HepG2 (cell line): ENCODE measurements around the gene AGK. TPM values are rescaled to one million over a fixed set of nuclear protein-coding genes. Genes with fewer than 3 reads are reported as not detected.

Experiments used
- ATAC-seq: fragments of 200-7000 bp; cut with Tn5 transposase; 3 replicates; pipeline ENCODE4 v1.9.1; 2020; ENCODE audit warnings: mild to moderate bottlenecking, moderate library complexity
- BruUV-seq: library from RNA; stranded (reverse); fragments of 400-500 nt; replicated peaks from 2 replicates; lab custom pipeline; 2021; lab: Mats Ljungman, UMichigan
- CTCF ChIA-PET: fragments of 300-600 bp; formaldehyde crosslinking; extraction: SDS; loops from one replicate; lab custom pipeline; 2021; ENCODE audit warnings: low total read pairs, inconsistent platforms, low intra/inter-chr PET ratio; lab: Yijun Ruan, JAX
- POLR2A ChIA-PET: fragments of 350-600 bp; sonication (Branson Sonifier 250); formaldehyde crosslinking; loops from one replicate; lab custom pipeline; 2020; ENCODE audit warnings: antibody characterized with exemption, inconsistent platforms; lab: Yijun Ruan, JAX
- DNase-seq: peaks from one replicate; pipeline ENCODE4 v3.0.0-alpha.2; 2015; ENCODE audit warnings: low spot score
- FAIRE-seq: peaks from 3 replicates; lab custom pipeline; 2011; peaks lifted over from hg19 to GRCh38; lab: Jason Lieb, UNC
- H2AFZ ChIP-seq: one replicate; pipeline ENCODE4 v1.6.1; 2011; ENCODE audit warnings: low read length, inconsistent platforms
- H3K27ac ChIP-seq: fragments of 300-600 bp; 3 replicates; pipeline ENCODE4 v1.8.0; 2011; ENCODE audit warnings: mixed run types, mild to moderate bottlenecking, mixed read lengths, low read length, inconsistent platforms; ENCODE audit not compliant: insufficient read depth; ENCODE audit errors: extremely low read length
- H3K27me3 ChIP-seq, 2 experiments: fragments of 200-600 bp in 1 of 2; 2 replicates in 1 of 2; 3 replicates in 1 of 2; pipeline versions ENCODE4 v1.6.0 to v1.8.0; 2011; ENCODE audit warnings: low read length in 2 of 2, mild to moderate bottlenecking in 2 of 2, moderate library complexity in 2 of 2, inconsistent platforms in 1 of 2; ENCODE audit not compliant: insufficient read depth in 2 of 2, control insufficient read depth in 1 of 2
- H3K36me3 ChIP-seq, 2 experiments: fragments of 200-600 bp in 1 of 2; replicated peaks in 1 of 2; 2 replicates in 1 of 2; 3 replicates in 1 of 2; pipeline versions ENCODE4 v1.5.1 to v1.8.0; 2011; ENCODE audit warnings: low read length in 2 of 2, inconsistent platforms in 1 of 2; ENCODE audit not compliant: insufficient read depth in 2 of 2, control insufficient read depth in 1 of 2
- H3K4me1 ChIP-seq: 2 replicates; pipeline ENCODE4 v1.5.1; 2012; ENCODE audit warnings: low read length, inconsistent platforms; ENCODE audit not compliant: insufficient read depth
- H3K4me2 ChIP-seq: 2 replicates; pipeline ENCODE4 v1.6.0; 2011; ENCODE audit warnings: low read depth, low read length, inconsistent platforms
- H3K4me3 ChIP-seq, 3 experiments: fragments of 200-600 bp in 1 of 3; sonication (generic), shearing (Covaris generic) in 1 of 3; replicated peaks in 1 of 3; 2 replicates each; pipeline ENCODE4 v1.5.1; 2011 to 2016; ENCODE audit warnings: low read length in 3 of 3, inconsistent platforms in 2 of 3, low read depth in 2 of 3, mild to moderate bottlenecking in 2 of 3, control low read depth in 1 of 3, mixed read lengths in 1 of 3; ENCODE audit not compliant: insufficient read depth in 1 of 3
- H3K79me2 ChIP-seq: one replicate; pipeline ENCODE4 v1.6.1; 2011; ENCODE audit warnings: low read length, inconsistent platforms; ENCODE audit not compliant: insufficient read depth
- H3K9ac ChIP-seq: 2 replicates; pipeline ENCODE4 v1.6.0; 2011; ENCODE audit warnings: mild to moderate bottlenecking, low read depth, low read length, inconsistent platforms; ENCODE audit not compliant: insufficient read depth
- H3K9me3 ChIP-seq: 2 replicates; pipeline ENCODE4 v1.5.1; 2012; ENCODE audit warnings: mild to moderate bottlenecking, low read length
- H4K20me1 ChIP-seq: 2 replicates; pipeline ENCODE4 v1.6.0; 2011; ENCODE audit warnings: inconsistent platforms, mild to moderate bottlenecking, low read length, moderate library complexity; ENCODE audit not compliant: insufficient read depth
- CAMTA2 ChIP-seq: sonication (generic); formaldehyde crosslinking; IDR thresholded peaks from 2 replicates; pipeline ENCODE4 v1.4.0; 2020; ENCODE audit warnings: mild to moderate bottlenecking, missing genetic modification reagents, borderline replicate concordance
- CREB1 ChIP-seq, 2 experiments: fragments of 450-650 bp in 1 of 2; IDR thresholded peaks; 2 replicates each; pipeline ENCODE4 v1.6.1; 2016 to 2017; ENCODE audit warnings: control low read depth in 1 of 2, mild to moderate bottlenecking in 1 of 2, missing compliant biosample characterization in 1 of 2, missing genetic modification characterization in 1 of 2
- CREM ChIP-seq, 2 experiments: sonication (generic) in 1 of 2; formaldehyde crosslinking in 1 of 2; IDR thresholded peaks; 2 replicates each; pipeline versions ENCODE4 v1.4.0 to v1.6.1; 2016 to 2020; ENCODE audit warnings: antibody characterized with exemption in 1 of 2, mild to moderate bottlenecking in 1 of 2, missing genetic modification reagents in 1 of 2
- ERF ChIP-seq: IDR thresholded peaks from 2 replicates; pipeline ENCODE4 v1.6.1; 2018; ENCODE audit warnings: missing biosample characterization, missing genetic modification reagents
- HOXA9 ChIP-seq: sonication (generic); formaldehyde crosslinking; IDR thresholded peaks from 2 replicates; pipeline ENCODE4 v1.8.1; 2022; ENCODE audit warnings: missing genetic modification reagents, mild to moderate bottlenecking, moderate library complexity, borderline replicate concordance
- KDM1A ChIP-seq: IDR thresholded peaks from 2 replicates; pipeline ENCODE4 v1.6.1; 2016; ENCODE audit warnings: missing compliant biosample characterization
- RNF2 ChIP-seq: fragments of 450-650 bp; conservative IDR thresholded peaks from 2 replicates; pipeline ENCODE4 v1.6.1; 2016; ENCODE audit warnings: low read depth
- TFAP4 ChIP-seq: sonication (generic); IDR thresholded peaks from 2 replicates; pipeline ENCODE4 v1.6.1; 2016; ENCODE audit warnings: low read depth, borderline replicate concordance
- TRIM22 ChIP-seq: fragments of 450-650 bp; IDR thresholded peaks from 2 replicates; pipeline ENCODE4 v1.6.1; 2017
- ZKSCAN1 ChIP-seq: fragments of 150-350 bp; IDR thresholded peaks from 2 replicates; pipeline ENCODE4 v1.6.1; 2014; ENCODE audit warnings: low read length
- ZMAT3 ChIP-seq: sonication (generic); formaldehyde crosslinking; conservative IDR thresholded peaks from 2 replicates; pipeline ENCODE4 v1.7.0; 2021; ENCODE audit warnings: missing genetic modification reagents
- ZNF737 ChIP-seq: sonication (generic); formaldehyde crosslinking; IDR thresholded peaks from 2 replicates; pipeline ENCODE4 v1.5.0; 2020; ENCODE audit warnings: missing genetic modification reagents, mild to moderate bottlenecking, borderline replicate concordance
- WGBS: methylation state at CpG from one replicate; pipeline ENCODE4 v1.1.6; 2017; ENCODE audit warnings: low lambda C conversion rate; 5-methylcytosine and 5-hydroxymethylcytosine counted together
- in situ Hi-C: cut with HindIII; loops from 2 replicates; pipeline ENCODE4 v1.10.0; 2017; ENCODE audit warnings: low pct_unique_long_range_greater_than_20kb; ENCODE audit not compliant: extremely low pct_ligation_motif_present
- intact Hi-C: fragments of 100-400 bp; cut with micrococcal nuclease; formaldehyde crosslinking; loops from one replicate; pipeline ENCODE4 v1.10.0; 2022; ENCODE audit not compliant: unreplicated experiment
- polyA plus RNA-seq, 8 experiments: library from polyadenylated mRNA; depleted of rRNA in 3 of 8; stranded (reverse) in 7 of 8; unstranded in 1 of 8; fragments of >200 nt; fragmentation: Illumina TruSeq in 4 of 8; extraction: Trizol in 4 of 8; gene quantifications; 2 replicates each; pipeline versions ENCODE4 v1.2.1 to v1.2.3, GENCODE V29; 2011 to 2016; ENCODE audit warnings: low read depth in 4 of 8, missing spikeins in 1 of 8, mixed read lengths in 1 of 8; ENCODE audit not compliant: insufficient read depth in 1 of 8
- total RNA-seq, 5 experiments: library from RNA; depleted of rRNA; stranded (reverse); fragments of >200 nt; fragmentation: Illumina TruSeq; extraction: Trizol; gene quantifications; 2 replicates each; pipeline ENCODE4 v1.2.3, GENCODE V29; 2016; ENCODE audit warnings: low read depth in 1 of 5

Gene AGK
- total and polyA plus RNA-seq, 2 of the 13 experiments (the other 11 are each of a cell fraction or from before 2014, with no cell fraction given): 23.7 to 30.1 TPM

- Histone ChIP-seq H3K27ac (no peak overlapping the region), H4K20me1 (0 out of 2 replicates have a peak, but pooled peaks cover 6% of the 10 kb centered on the region), H3K9ac (no peak overlapping the region), H3K4me1 (peaks cover 20% of the 10 kb centered on the region), H2AFZ (no peak overlapping the region), H3K27me3 (no peaks in the 10 kb centered on the region), H3K79me2 (no peaks in the 10 kb centered on the region), H3K36me3 (peaks cover 2 to 14% of the 10 kb centered on the region in 2 experiments; a peak in 3 of 5 replicates), H3K9me3 (no peaks in the 10 kb centered on the region), H3K4me2 (no peak overlapping the region), H3K4me3 (no peak overlapping the region)
- no peak for FAIRE-seq
- no peak for TF ChIP-seq HOXA9 (CRISPR knock-in tag)
- TF ChIP-seq ZMAT3 (CRISPR knock-in tag): no peak
- no peak for TF ChIP-seq KDM1A
- no peak for TF ChIP-seq CAMTA2 (CRISPR knock-in tag)
- no peak for TF ChIP-seq ERF (CRISPR knock-in tag)
- TF ChIP-seq ZKSCAN1: no peak
- no peak for TF ChIP-seq ZNF737 (CRISPR knock-in tag)
- no peak for TF ChIP-seq RNF2
- TF ChIP-seq TFAP4: no peak
- no peak for TF ChIP-seq CREM (IDR thresholded peaks at IDR 0.05)
- no peak for TF ChIP-seq CREM (CRISPR knock-in tag; IDR thresholded peaks at IDR 0.05)
- no peak for TF ChIP-seq TRIM22
- no peak for TF ChIP-seq CREB1 (IDR thresholded peaks at IDR 0.05)
- no peak for TF ChIP-seq CREB1 (CRISPR knock-in tag; IDR thresholded peaks at IDR 0.05)
- intact Hi-C loops (no loop called here), in situ Hi-C loops (no loop called here)
- POLR2A ChIA-PET: no interaction called here
- DNase-seq: no peak
- CTCF ChIA-PET: no interaction called here
- ATAC-seq: no peak
- no TSS peak for BruUV-seq
- WGBS: 95% methylated on average over 26 of the region's 27 CpGs
Measured at GRCh38 chr7:141685285-141686023, 134.2 kb downstream of the AGK start.
